ENCODE data around the gene TMEM253. TPM values are rescaled to one million over a fixed set of nuclear protein-coding genes. Genes with fewer than 3 reads are reported as not detected.

The TMEM253 gene
- polyA plus RNA-seq, 1 of the 3 experiments (the other 2 are of a cell fraction): 0.82 TPM

Small RNA genes lying within 50 kb of the gene (small RNA-seq; reads per million reads assigned to genes)
- 0 reads per million in 7 experiments for gene RNU6-252P

Other genes starting within 250 kb of the TMEM253 start
- not detected in 2 replicates for gene RNASE3, start 209.7 kb upstream of the TMEM253 start, polyA plus RNA-seq (2012; rRNA removed)
- gene RNASE2, start 145.6 kb upstream of the TMEM253 start, polyA plus RNA-seq (2012; rRNA removed): not detected in 2 replicates
- 104 and 144 TPM in 2 replicates for gene METTL17, start 111.1 kb upstream of the TMEM253 start, polyA plus RNA-seq (2012; rRNA removed)
- not detected in 2 replicates for gene SLC39A2, start 101.8 kb upstream of the TMEM253 start, polyA plus RNA-seq (2012; rRNA removed)
- 15.8 and 15.9 TPM in 2 replicates for gene NDRG2, start 76.0 kb upstream of the TMEM253 start, polyA plus RNA-seq (2012; rRNA removed)
- gene TPPP2, start 70.8 kb upstream of the TMEM253 start, polyA plus RNA-seq (2012; rRNA removed): not detected in 2 replicates
- gene RNASE13, start 66.3 kb upstream of the TMEM253 start, polyA plus RNA-seq (2012; rRNA removed): 0.10 TPM in 1 of 2 replicates, not detected in the other
- not detected in 2 replicates for gene RNASE7, start 58.7 kb upstream of the TMEM253 start, polyA plus RNA-seq (2012; rRNA removed)
- gene RNASE8, start 43.2 kb upstream of the TMEM253 start, polyA plus RNA-seq (2012; rRNA removed): not detected in 2 replicates
- 58.8 and 64.2 TPM in 2 replicates for gene ARHGEF40, start 30.8 kb upstream of the TMEM253 start, polyA plus RNA-seq (2012; rRNA removed)
- 22.1 and 24.1 TPM in 2 replicates for gene ZNF219, start 2.4 kb upstream of the TMEM253 start, polyA plus RNA-seq (2012; rRNA removed)
- not detected in 2 replicates for gene OR5AU1, start 55.0 kb downstream of the TMEM253 start, polyA plus RNA-seq (2012; rRNA removed)
- 341 and 500 TPM in 2 replicates for gene HNRNPC, start 168.4 kb downstream of the TMEM253 start, polyA plus RNA-seq (2012; rRNA removed)
- not detected in 2 replicates for gene RPGRIP1, start 179.0 kb downstream of the TMEM253 start, polyA plus RNA-seq (2012; rRNA removed)